Measurements from ENCODE around the gene OR4P4.

The OR4P4 gene

GRCh38 chr11:55652560-55652959 is 17.6 kb downstream of the OR4P4 start:
- Histone ChIP-seq H3K4me3 (ENCODE audit: low read length, poor library complexity, severe bottlenecking) (no peak overlapping the region), H3K4me2 (ENCODE audit: low read depth, low read length, poor library complexity, severe bottlenecking) (no peak overlapping the region), H3K36me3 (ENCODE audit: insufficient read depth, low read length) (no peaks in the 10 kb centered on the region), H3K9me3 (ENCODE audit: insufficient read depth, low read depth, low read length) (no peaks in the 10 kb centered on the region), H2AFZ (ENCODE audit: low read length) (no peak overlapping the region), H3K79me2 (ENCODE audit: insufficient read depth, low read length) (no peaks in the 10 kb centered on the region), H3K4me1 (ENCODE audit: insufficient read depth, low read length, poor library complexity, severe bottlenecking) (no peaks in the 10 kb centered on the region), H4K20me1 (ENCODE audit: insufficient read depth, low read length, poor library complexity, severe bottlenecking) (no peaks in the 10 kb centered on the region), H3K9ac (ENCODE audit: low read depth, low read length, poor library complexity, severe bottlenecking) (no peak overlapping the region), H3K27me3 (ENCODE audit: insufficient read depth, low read length, poor library complexity, severe bottlenecking) (no peaks in the 10 kb centered on the region), H3K9me2 (replicated peaks; ENCODE audit: low read depth, low read length) (no peaks in the 10 kb centered on the region), H3F3A (ENCODE audit: low read depth) (no peaks in the 10 kb centered on the region)
- TF ChIP-seq, protein P1, sequence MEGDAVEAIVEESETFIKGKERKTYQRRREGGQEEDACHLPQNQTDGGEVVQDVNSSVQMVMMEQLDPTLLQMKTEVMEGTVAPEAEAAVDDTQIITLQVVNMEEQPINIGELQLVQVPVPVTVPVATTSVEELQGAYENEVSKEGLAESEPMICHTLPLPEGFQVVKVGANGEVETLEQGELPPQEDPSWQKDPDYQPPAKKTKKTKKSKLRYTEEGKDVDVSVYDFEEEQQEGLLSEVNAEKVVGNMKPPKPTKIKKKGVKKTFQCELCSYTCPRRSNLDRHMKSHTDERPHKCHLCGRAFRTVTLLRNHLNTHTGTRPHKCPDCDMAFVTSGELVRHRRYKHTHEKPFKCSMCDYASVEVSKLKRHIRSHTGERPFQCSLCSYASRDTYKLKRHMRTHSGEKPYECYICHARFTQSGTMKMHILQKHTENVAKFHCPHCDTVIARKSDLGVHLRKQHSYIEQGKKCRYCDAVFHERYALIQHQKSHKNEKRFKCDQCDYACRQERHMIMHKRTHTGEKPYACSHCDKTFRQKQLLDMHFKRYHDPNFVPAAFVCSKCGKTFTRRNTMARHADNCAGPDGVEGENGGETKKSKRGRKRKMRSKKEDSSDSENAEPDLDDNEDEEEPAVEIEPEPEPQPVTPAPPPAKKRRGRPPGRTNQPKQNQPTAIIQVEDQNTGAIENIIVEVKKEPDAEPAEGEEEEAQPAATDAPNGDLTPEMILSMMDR (conservative IDR thresholded peaks at IDR 0.05; ENCODE audit: low read length): no peak
- TF ChIP-seq EZH2phosphoT487 (IDR thresholded peaks at IDR 0.05; ENCODE audit: borderline replicate concordance): no peak

- Histone ChIP-seq H3K9ac (ENCODE audit: low read depth, low read length, poor library complexity, severe bottlenecking) (no peak overlapping the region), H3K4me1 (ENCODE audit: insufficient read depth, low read length, poor library complexity, severe bottlenecking) (no peaks in the 10 kb centered on the region), H3K4me2 (ENCODE audit: low read depth, low read length, poor library complexity, severe bottlenecking) (no peak overlapping the region), H3K36me3 (ENCODE audit: insufficient read depth, low read length) (no peaks in the 10 kb centered on the region), H3F3A (ENCODE audit: low read depth) (no peaks in the 10 kb centered on the region), H2AFZ (ENCODE audit: low read length) (no peak overlapping the region), H4K20me1 (ENCODE audit: insufficient read depth, low read length, poor library complexity, severe bottlenecking) (no peaks in the 10 kb centered on the region), H3K79me2 (ENCODE audit: insufficient read depth, low read length) (no peaks in the 10 kb centered on the region), H3K4me3 (ENCODE audit: low read length, poor library complexity, severe bottlenecking) (no peak overlapping the region), H3K9me3 (ENCODE audit: insufficient read depth, low read depth, low read length) (no peaks in the 10 kb centered on the region), H3K27me3 (ENCODE audit: insufficient read depth, low read length, poor library complexity, severe bottlenecking) (no peaks in the 10 kb centered on the region), H3K9me2 (replicated peaks; ENCODE audit: low read depth, low read length) (no peaks in the 10 kb centered on the region)
- TF ChIP-seq EZH2phosphoT487 (IDR thresholded peaks at IDR 0.05; ENCODE audit: borderline replicate concordance): no peak
- TF ChIP-seq, protein P1 (conservative IDR thresholded peaks at IDR 0.05; ENCODE audit: low read length): no peak
Measured at GRCh38 chr11:55655096-55655495, 20.2 kb downstream of the OR4P4 start.

DNA sequence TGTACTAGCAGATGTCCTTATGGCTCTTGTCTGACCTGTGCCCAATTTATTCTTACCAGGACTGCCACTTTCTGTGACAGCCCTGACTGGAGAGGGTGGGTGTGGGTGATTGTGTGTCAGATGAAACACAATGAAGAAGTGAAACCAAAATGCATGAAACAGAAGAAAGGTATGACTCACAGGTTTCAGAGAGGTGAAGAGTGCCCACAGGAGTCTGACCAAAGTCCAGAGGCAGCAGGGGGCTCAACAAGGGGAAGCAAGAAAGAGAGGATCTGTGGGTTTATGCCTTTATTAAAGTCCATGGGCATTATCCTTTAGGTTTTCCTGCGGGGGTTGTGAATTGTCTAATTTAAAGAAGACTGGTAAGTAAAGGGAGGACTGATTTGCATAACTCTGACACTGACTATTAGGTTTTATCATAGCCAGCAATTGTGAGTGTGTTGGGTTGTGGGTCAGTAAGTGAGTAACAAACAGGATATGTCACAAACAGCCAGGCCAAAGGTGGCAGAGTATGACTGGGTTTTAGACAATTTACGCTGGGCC is 23.2 kb downstream of the OR4P4 start:
- Histone ChIP-seq H3K79me2 (ENCODE audit: insufficient read depth, low read length) (no peaks in the 10 kb centered on the region), H3K4me1 (ENCODE audit: insufficient read depth, low read length, poor library complexity, severe bottlenecking) (no peaks in the 10 kb centered on the region), H3K9ac (ENCODE audit: low read depth, low read length, poor library complexity, severe bottlenecking) (no peak overlapping the region), H3K9me2 (replicated peaks; ENCODE audit: low read depth, low read length) (no peaks in the 10 kb centered on the region), H3K9me3 (ENCODE audit: insufficient read depth, low read depth, low read length) (no peaks in the 10 kb centered on the region), H3F3A (ENCODE audit: low read depth) (no peaks in the 10 kb centered on the region), H3K36me3 (ENCODE audit: insufficient read depth, low read length) (no peaks in the 10 kb centered on the region), H3K4me3 (ENCODE audit: low read length, poor library complexity, severe bottlenecking) (no peak overlapping the region), H4K20me1 (ENCODE audit: insufficient read depth, low read length, poor library complexity, severe bottlenecking) (no peaks in the 10 kb centered on the region), H3K27me3 (ENCODE audit: insufficient read depth, low read length, poor library complexity, severe bottlenecking) (no peaks in the 10 kb centered on the region), H2AFZ (ENCODE audit: low read length) (no peak overlapping the region), H3K4me2 (ENCODE audit: low read depth, low read length, poor library complexity, severe bottlenecking) (no peak overlapping the region)
- TF ChIP-seq, protein P1 (conservative IDR thresholded peaks at IDR 0.05; ENCODE audit: low read length): no peak
- no peak for TF ChIP-seq EZH2phosphoT487 (IDR thresholded peaks at IDR 0.05; ENCODE audit: borderline replicate concordance)

Measured in Loucy (cell line).